Neural crest cell (in vitro differentiated cells): ENCODE results near the gene NINJ2. TPM values are rescaled to one million over a fixed set of nuclear protein-coding genes. Genes with fewer than 3 reads are reported as not detected.

Experiments
- DNase-seq: peaks from one replicate; pipeline ENCODE4 v3.0.0; 2021; ENCODE audit warnings: low read depth, mixed read lengths, low spot score
- H3K27ac Mint-ChIP-seq: one replicate; pipeline ENCODE4 v1.8.0; 2021; ENCODE audit warnings: mild to moderate bottlenecking, mixed read lengths; ENCODE audit not compliant: unreplicated experiment
- H3K27me3 Mint-ChIP-seq: 2 replicates; pipeline ENCODE4 v1.8.0; 2021; ENCODE audit warnings: low read depth, mild to moderate bottlenecking, mixed read lengths
- H3K36me3 Mint-ChIP-seq: 2 replicates; pipeline ENCODE4 v1.8.0; 2021; ENCODE audit warnings: low read depth, mild to moderate bottlenecking, mixed read lengths
- H3K4me1 Mint-ChIP-seq: 2 replicates; pipeline ENCODE4 v1.8.0; 2021; ENCODE audit warnings: mixed read lengths
- H3K4me3 Mint-ChIP-seq: one replicate; pipeline ENCODE4 v1.8.0; 2021; ENCODE audit warnings: mild to moderate bottlenecking, mixed read lengths
- H3K9me3 Mint-ChIP-seq: 2 replicates; pipeline ENCODE4 v1.8.0; 2021; ENCODE audit warnings: mixed read lengths
- total RNA-seq: library from RNA; stranded (reverse); gene quantifications from 2 replicates; pipeline ENCODE4 v1.2.1, GENCODE V29; 2021
- TF ChIP-seq, protein P1 (sequence below): fragments of 200-600 bp; sonication (generic); conservative IDR thresholded peaks from 2 replicates; pipeline ENCODE4 v1.5.0; 2021; ENCODE audit warnings: antibody characterized with exemption, mild to moderate bottlenecking

The NINJ2 gene
- total RNA-seq, 1 donor from 2014 or later: 0.42 TPM

DNA sequence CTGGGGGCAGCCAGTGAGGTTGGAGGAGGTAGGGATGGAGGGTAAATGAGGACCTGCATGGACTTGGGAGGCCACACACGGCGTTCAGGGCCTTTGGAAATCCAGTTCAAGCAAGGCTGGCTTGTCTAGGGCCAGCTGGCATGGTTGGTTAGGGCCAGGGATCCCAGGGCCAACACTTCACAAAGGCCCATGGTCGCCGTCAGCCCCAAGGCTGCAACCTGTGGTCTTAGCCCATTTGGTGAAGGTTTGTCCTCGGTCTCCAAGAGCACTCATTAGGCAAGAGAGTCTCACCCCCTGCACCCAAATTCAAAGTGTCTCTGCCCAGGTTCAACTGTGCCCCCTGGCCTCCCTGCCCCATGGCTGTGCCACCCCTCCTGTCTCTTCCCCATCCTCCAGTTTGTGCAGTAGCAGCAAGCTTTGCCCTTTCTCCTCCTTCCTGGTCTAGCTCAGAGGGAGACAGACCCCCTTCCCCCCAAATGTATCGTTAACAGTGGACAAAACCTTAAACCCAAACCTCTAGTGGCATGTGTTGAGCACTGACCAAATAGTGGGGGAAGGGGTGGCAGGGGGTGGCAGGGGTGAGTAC, 94.1 kb downstream of the NINJ2 start:
- H3K4me1 Mint-ChIP-seq: peaks cover 20% of the 10 kb centered on the region
- TF ChIP-seq, protein P1, sequence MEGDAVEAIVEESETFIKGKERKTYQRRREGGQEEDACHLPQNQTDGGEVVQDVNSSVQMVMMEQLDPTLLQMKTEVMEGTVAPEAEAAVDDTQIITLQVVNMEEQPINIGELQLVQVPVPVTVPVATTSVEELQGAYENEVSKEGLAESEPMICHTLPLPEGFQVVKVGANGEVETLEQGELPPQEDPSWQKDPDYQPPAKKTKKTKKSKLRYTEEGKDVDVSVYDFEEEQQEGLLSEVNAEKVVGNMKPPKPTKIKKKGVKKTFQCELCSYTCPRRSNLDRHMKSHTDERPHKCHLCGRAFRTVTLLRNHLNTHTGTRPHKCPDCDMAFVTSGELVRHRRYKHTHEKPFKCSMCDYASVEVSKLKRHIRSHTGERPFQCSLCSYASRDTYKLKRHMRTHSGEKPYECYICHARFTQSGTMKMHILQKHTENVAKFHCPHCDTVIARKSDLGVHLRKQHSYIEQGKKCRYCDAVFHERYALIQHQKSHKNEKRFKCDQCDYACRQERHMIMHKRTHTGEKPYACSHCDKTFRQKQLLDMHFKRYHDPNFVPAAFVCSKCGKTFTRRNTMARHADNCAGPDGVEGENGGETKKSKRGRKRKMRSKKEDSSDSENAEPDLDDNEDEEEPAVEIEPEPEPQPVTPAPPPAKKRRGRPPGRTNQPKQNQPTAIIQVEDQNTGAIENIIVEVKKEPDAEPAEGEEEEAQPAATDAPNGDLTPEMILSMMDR: no peak
- H3K27ac Mint-ChIP-seq: no peak overlapping the region
- no peak for DNase-seq
- peak overlapping the region; percentile 88 for H3K4me3 Mint-ChIP-seq
- no peaks in the 10 kb centered on the region for H3K36me3 Mint-ChIP-seq
- H3K9me3 Mint-ChIP-seq: no peaks in the 10 kb centered on the region
- no peaks in the 10 kb centered on the region for H3K27me3 Mint-ChIP-seq

DNA sequence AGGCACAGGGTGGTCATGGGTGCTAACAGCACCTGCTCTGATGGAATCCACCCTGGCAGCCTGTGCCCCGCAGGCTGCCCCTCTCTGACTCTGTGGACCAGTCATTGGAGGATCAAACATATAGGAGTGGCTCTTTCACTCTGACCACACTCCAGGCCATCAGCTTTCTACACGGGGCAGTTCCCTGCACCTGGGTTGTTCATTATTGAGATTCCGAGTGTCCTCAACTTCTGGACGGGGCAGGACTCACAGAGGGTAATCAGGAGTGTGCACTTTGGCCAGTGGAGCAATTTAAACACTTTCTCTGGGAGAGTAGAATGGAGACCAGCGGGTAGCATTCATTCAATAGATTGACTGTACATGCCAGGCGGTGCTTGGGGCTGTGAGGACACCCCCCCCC, 94.8 kb downstream of the NINJ2 start:
- no peak for DNase-seq
- Mint-ChIP-seq H3K27me3 (no peaks in the 10 kb centered on the region), H3K9me3 (no peaks in the 10 kb centered on the region), H3K4me3 (peak overlapping the region; percentile 58), H3K36me3 (no peaks in the 10 kb centered on the region), H3K27ac (no peak overlapping the region), H3K4me1 (peaks cover 20% of the 10 kb centered on the region)
- TF ChIP-seq, protein P1: no peak

DNA sequence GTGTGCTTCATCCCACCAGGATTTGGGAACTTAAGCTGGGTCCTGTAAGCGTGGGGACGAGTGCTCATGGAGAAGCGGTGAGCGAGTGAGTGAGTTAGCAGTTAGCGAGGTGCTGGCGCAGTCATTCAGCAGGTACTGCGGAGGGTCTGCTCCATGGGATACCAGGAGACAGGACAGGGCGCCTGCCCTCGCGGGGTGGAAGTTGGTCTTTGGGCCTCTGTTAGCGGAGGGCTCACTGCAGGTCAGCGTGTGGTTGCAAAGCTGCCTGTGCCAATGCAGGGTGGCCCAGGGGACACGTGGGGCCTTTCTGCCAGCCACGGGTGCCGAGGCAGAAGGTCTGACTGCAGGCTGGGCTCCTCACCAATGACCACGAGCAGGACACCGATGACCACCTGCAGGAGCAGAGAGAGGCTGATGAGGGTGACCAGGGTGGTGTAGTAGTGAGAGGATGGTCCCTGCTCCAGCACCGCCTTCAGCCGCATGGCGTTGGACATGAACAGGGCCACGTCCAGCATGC, 97.6 kb downstream of the NINJ2 start:
- peak overlapping the region; percentile 19 for H3K27ac Mint-ChIP-seq
- no peaks in the 10 kb centered on the region for H3K36me3 Mint-ChIP-seq
- H3K4me3 Mint-ChIP-seq: no peak overlapping the region
- H3K4me1 Mint-ChIP-seq: peaks cover 8% of the 10 kb centered on the region
- TF ChIP-seq, protein P1: no peak
- H3K9me3 Mint-ChIP-seq: no peaks in the 10 kb centered on the region
- DNase-seq: no peak
- no peaks in the 10 kb centered on the region for H3K27me3 Mint-ChIP-seq

DNA sequence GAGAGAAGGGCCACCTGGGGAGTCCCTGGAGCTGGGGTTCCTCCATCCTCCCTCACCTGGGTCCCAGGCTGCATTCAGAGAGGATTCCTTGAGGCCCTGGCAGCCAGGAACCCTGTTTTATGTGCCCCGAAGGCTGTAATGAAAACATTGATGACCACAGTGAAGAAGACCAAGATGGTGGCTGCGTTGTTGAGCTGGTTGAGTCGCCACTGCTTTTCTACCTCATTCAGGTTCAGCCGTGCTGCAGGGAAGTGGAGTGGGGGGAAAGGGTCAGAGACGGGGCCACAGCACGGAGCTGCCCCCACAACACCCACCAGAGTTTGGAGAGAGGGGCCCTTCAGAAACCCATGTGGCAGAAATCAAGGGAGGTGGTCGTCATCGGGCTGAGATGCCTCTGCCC, 98.1 kb downstream of the NINJ2 start:
- Mint-ChIP-seq H3K4me3 (no peak overlapping the region), H3K9me3 (no peaks in the 10 kb centered on the region), H3K36me3 (no peaks in the 10 kb centered on the region), H3K27ac (peak overlapping the region; percentile 19), H3K27me3 (no peaks in the 10 kb centered on the region), H3K4me1 (peaks cover 6% of the 10 kb centered on the region)
- no peak for DNase-seq
- TF ChIP-seq, protein P1: no peak

DNA sequence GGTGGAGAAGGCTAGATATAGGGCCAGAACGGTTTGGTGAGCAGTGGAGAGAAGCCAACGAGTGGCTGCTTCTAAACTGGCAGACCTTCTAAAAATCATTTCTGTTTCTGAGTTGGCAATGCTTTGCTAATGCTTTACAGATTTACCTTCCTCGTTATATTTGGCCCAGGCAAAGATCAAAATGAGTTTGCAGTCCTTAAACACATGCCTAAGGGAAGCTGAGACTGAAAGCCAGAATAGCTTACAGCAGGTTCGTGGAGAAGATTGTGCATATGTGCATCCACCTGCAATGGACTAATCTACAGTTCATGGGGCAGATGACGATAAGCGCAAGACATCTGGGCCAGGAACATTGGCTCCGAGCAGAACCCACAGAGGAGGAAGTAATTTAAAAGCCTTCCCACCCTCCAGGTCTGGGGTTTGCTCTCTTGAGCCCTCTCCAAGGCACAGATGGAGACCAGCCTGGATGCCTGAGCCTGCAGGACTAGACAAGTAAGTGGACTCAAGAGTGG, 99.4 kb downstream of the NINJ2 start:
- Mint-ChIP-seq H3K4me1 (peaks cover 1% of the 10 kb centered on the region), H3K27me3 (no peaks in the 10 kb centered on the region), H3K36me3 (no peaks in the 10 kb centered on the region), H3K9me3 (no peaks in the 10 kb centered on the region), H3K27ac (no peak overlapping the region), H3K4me3 (no peak overlapping the region)
- TF ChIP-seq, protein P1: no peak
- no peak for DNase-seq
